H1 (cell line): ENCODE results near the gene RELA. TPM values are rescaled to one million over a fixed set of nuclear protein-coding genes. Genes with fewer than 3 reads are reported as not detected.

Source experiments
- CTCF ChIA-PET: fragments of 300-600 bp; sonication (Branson Sonifier 250); formaldehyde crosslinking; loops from one replicate; lab custom pipeline; 2021; ENCODE audit not compliant: partially characterized antibody; lab: Charles Lee
- POLR2A ChIA-PET: fragments of 300-600 bp; sonication (Branson Sonifier 250); formaldehyde crosslinking; loops from one replicate; lab custom pipeline; 2021; ENCODE audit warnings: inconsistent platforms; ENCODE audit not compliant: partially characterized antibody; lab: Charles Lee
- DNase-seq, 2 experiments: peaks; one replicate each; pipeline versions ENCODE4 v3.0.0 to v3.0.0-alpha.2; 2010 to 2022; ENCODE audit warnings: low spot score in 2 of 2, low read depth in 1 of 2, mixed read lengths in 1 of 2
- FAIRE-seq: peaks from 2 replicates; lab custom pipeline; 2011; peaks lifted over from hg19 to GRCh38; lab: Jason Lieb, UNC
- H2AFZ ChIP-seq: 2 replicates; pipeline ENCODE4 v1.8.1; 2012; ENCODE audit warnings: low read length, inconsistent platforms
- H2AK5ac ChIP-seq: 2 replicates; pipeline ENCODE4 v1.6.1; 2013; ENCODE audit warnings: low read depth, low read length
- H2BK120ac ChIP-seq: replicated peaks from 2 replicates; pipeline ENCODE3; 2013; ENCODE audit warnings: low read depth, low read length, inconsistent platforms
- H2BK12ac ChIP-seq: 2 replicates; pipeline ENCODE4 v1.6.1; 2013; ENCODE audit warnings: low read depth, low read length
- H2BK15ac ChIP-seq: 2 replicates; pipeline ENCODE4 v1.6.1; 2013; ENCODE audit warnings: low read length
- H2BK20ac ChIP-seq: 2 replicates; pipeline ENCODE4 v1.6.1; 2013; ENCODE audit warnings: low read length
- H2BK5ac ChIP-seq: 2 replicates; pipeline ENCODE4 v1.6.1; 2013; ENCODE audit warnings: low read depth, low read length
- H3K14ac ChIP-seq: 2 replicates; pipeline ENCODE4 v1.6.1; 2013; ENCODE audit warnings: inconsistent platforms; ENCODE audit not compliant: insufficient read length
- H3K18ac ChIP-seq: 2 replicates; pipeline ENCODE4 v1.6.1; 2013; ENCODE audit warnings: low read length; ENCODE audit errors: extremely low read depth
- H3K23ac ChIP-seq: 2 replicates; pipeline ENCODE4 v1.6.1; 2013; ENCODE audit warnings: inconsistent platforms; ENCODE audit not compliant: insufficient read length
- H3K23me2 ChIP-seq: 2 replicates; pipeline ENCODE4 v1.6.1; 2013; ENCODE audit warnings: low read depth, low read length
- H3K27ac ChIP-seq: 2 replicates; pipeline ENCODE4 v1.6.1; 2011; ENCODE audit warnings: low read depth, low read length, inconsistent platforms
- H3K27me3 ChIP-seq, 4 experiments: replicated peaks in 1 of 4; 1 replicate in 1 of 4; 2 replicates in 3 of 4; pipeline versions ENCODE4 v1.6.1 to v1.8.1; 2011 to 2013; ENCODE audit warnings: low read length in 3 of 4, mild to moderate bottlenecking in 3 of 4, inconsistent platforms in 2 of 4, mixed read lengths in 2 of 4, moderate library complexity in 1 of 4; ENCODE audit not compliant: control insufficient read depth in 3 of 4, insufficient read depth in 3 of 4; ENCODE audit errors: extremely low read depth in 1 of 4
- H3K36me3 ChIP-seq, 4 experiments: 2 replicates each; pipeline versions ENCODE4 v1.6.1 to v1.8.1; 2011 to 2013; ENCODE audit warnings: mild to moderate bottlenecking in 4 of 4, low read length in 3 of 4, moderate library complexity in 2 of 4, control low read depth in 1 of 4, inconsistent platforms in 1 of 4; ENCODE audit not compliant: insufficient read depth in 4 of 4, control insufficient read depth in 2 of 4
- H3K4ac ChIP-seq: replicated peaks from 2 replicates; pipeline ENCODE3; 2013; ENCODE audit warnings: low read length, low read depth, mixed read lengths, inconsistent platforms; ENCODE audit not compliant: insufficient read length
- H3K4me1 ChIP-seq, 4 experiments: replicated peaks in 1 of 4; 1 replicate in 1 of 4; 2 replicates in 3 of 4; pipeline versions ENCODE4 v1.6.1 to v1.8.1; 2011 to 2013; ENCODE audit warnings: low read length in 3 of 4, inconsistent platforms in 2 of 4, mixed read lengths in 1 of 4; ENCODE audit not compliant: insufficient read depth in 4 of 4, control insufficient read depth in 3 of 4
- H3K4me2 ChIP-seq, 2 experiments: 2 replicates each; pipeline versions ENCODE4 v1.6.1 to v1.8.1; 2011 to 2013; ENCODE audit warnings: low read depth in 2 of 2, low read length in 2 of 2, control low read depth in 1 of 2, inconsistent platforms in 1 of 2, mild to moderate bottlenecking in 1 of 2; ENCODE audit not compliant: insufficient read depth in 1 of 2
- H3K4me3 ChIP-seq, 4 experiments: fragments of 200-600, 300-600 bp in 1 of 4; sonication (generic), shearing (Covaris generic), sonication (Bioruptor Twin) in 1 of 4; 2 replicates each; pipeline versions ENCODE4 v1.5.1 to v1.8.1; 2011 to 2016; ENCODE audit warnings: low read length in 4 of 4, low read depth in 3 of 4, control low read depth in 2 of 4, inconsistent platforms in 2 of 4, mild to moderate bottlenecking in 2 of 4, mixed read lengths in 1 of 4, moderate library complexity in 1 of 4; ENCODE audit not compliant: insufficient read depth in 2 of 4; ENCODE audit errors: extremely low read depth in 1 of 4
- H3K56ac ChIP-seq: replicated peaks from 2 replicates; pipeline ENCODE3; 2013; ENCODE audit warnings: low read depth, mild to moderate bottlenecking, mixed read lengths, low read length, inconsistent platforms; ENCODE audit not compliant: insufficient read length
- H3K79me1 ChIP-seq: 2 replicates; pipeline ENCODE4 v1.6.1; 2013; ENCODE audit warnings: low read depth, low read length, control low read depth
- H3K79me2 ChIP-seq, 2 experiments: 2 replicates each; pipeline versions ENCODE4 v1.6.1 to v1.8.1; 2012 to 2013; ENCODE audit warnings: low read length in 2 of 2, mild to moderate bottlenecking in 2 of 2, inconsistent platforms in 1 of 2; ENCODE audit not compliant: insufficient read depth in 2 of 2, control insufficient read depth in 1 of 2
- H3K9ac ChIP-seq, 4 experiments: replicated peaks in 1 of 4; 1 replicate in 1 of 4; 2 replicates in 3 of 4; pipeline versions ENCODE4 v1.6.1 to v1.8.1; 2011 to 2013; ENCODE audit warnings: low read depth in 3 of 4, low read length in 3 of 4, control low read depth in 2 of 4, mild to moderate bottlenecking in 2 of 4, moderate library complexity in 2 of 4, inconsistent platforms in 1 of 4; ENCODE audit errors: extremely low read depth in 1 of 4
- H3K9me3 ChIP-seq, 2 experiments: 2 replicates each; pipeline versions ENCODE4 v1.6.1 to v1.8.1; 2012 to 2013; ENCODE audit warnings: mild to moderate bottlenecking in 2 of 2, moderate library complexity in 2 of 2, control low read depth in 1 of 2, inconsistent platforms in 1 of 2, low read depth in 1 of 2, low read length in 1 of 2, mixed read lengths in 1 of 2; ENCODE audit not compliant: insufficient read depth in 2 of 2
- H4K20me1 ChIP-seq, 2 experiments: replicated peaks in 1 of 2; 2 replicates each; pipeline versions ENCODE3 to v1.8.1; 2011 to 2013; ENCODE audit warnings: inconsistent platforms in 2 of 2, low read length in 2 of 2, mild to moderate bottlenecking in 1 of 2; ENCODE audit not compliant: insufficient read depth in 2 of 2, control insufficient read depth in 1 of 2
- H4K5ac ChIP-seq: 2 replicates; pipeline ENCODE4 v1.6.1; 2013; ENCODE audit warnings: low read length, low read depth, mixed read lengths, inconsistent platforms; ENCODE audit not compliant: insufficient read length
- H4K8ac ChIP-seq: 2 replicates; pipeline ENCODE4 v1.8.0; 2013; ENCODE audit warnings: mild to moderate bottlenecking, moderate library complexity, low read length, inconsistent platforms; ENCODE audit not compliant: insufficient read depth; ENCODE audit errors: extremely low read depth
- H4K91ac ChIP-seq: replicated peaks from 2 replicates; pipeline ENCODE3; 2013; ENCODE audit warnings: low read length, mixed read lengths, inconsistent platforms; ENCODE audit not compliant: insufficient read length
- CBX8 ChIP-seq: fragments of 300-800, 300-1000 bp; sonication (generic); IDR thresholded peaks from 2 replicates; pipeline ENCODE4 v1.7.1; 2016; ENCODE audit warnings: low read depth, low read length, borderline replicate concordance
- EP300 ChIP-seq, 2 experiments: IDR thresholded peaks; 1 replicate in 1 of 2; 2 replicates in 1 of 2; pipeline ENCODE4 v1.6.1; 2011 to 2012; ENCODE audit warnings: low read depth in 2 of 2, low read length in 2 of 2, mild to moderate bottlenecking in 2 of 2, borderline replicate concordance in 1 of 2, inconsistent platforms in 1 of 2, moderate library complexity in 1 of 2
- TCF12 ChIP-seq: IDR thresholded peaks from 2 replicates; pipeline ENCODE4 v1.6.1; 2011; ENCODE audit warnings: low read depth, mild to moderate bottlenecking, low read length
- TEAD4 ChIP-seq: IDR thresholded peaks from 2 replicates; pipeline ENCODE4 v1.6.1; 2012; ENCODE audit warnings: low read depth, low read length, inconsistent platforms, mixed read lengths
- WGBS, 2 experiments: shearing (Covaris generic) in 1 of 2; methylation state at CpG; one replicate each; pipeline versions ENCODE4 v1.1.6 to v1.1.7; 2013 to 2015; ENCODE audit warnings: low lambda C conversion rate in 2 of 2, mixed read lengths in 2 of 2, inconsistent platforms in 1 of 2, low coverage in 1 of 2, missing lambda C conversion rate in 1 of 2; ENCODE audit not compliant: insufficient replicate concordance in 2 of 2, insufficient coverage in 1 of 2, insufficient read length in 1 of 2; ENCODE audit errors: extremely low coverage in 1 of 2, missing lambda C conversion rate in 1 of 2; 5-methylcytosine and 5-hydroxymethylcytosine counted together
- polyA plus RNA-seq, 7 experiments: library from polyadenylated mRNA; depleted of rRNA in 3 of 7; stranded (reverse) in 5 of 7; unstranded in 2 of 7; fragments of >200 nt in 5 of 7; fragments of 200-250 nt in 2 of 7; gene quantifications; 1 replicate in 5 of 7; 2 replicates in 1 of 7; 4 replicates in 1 of 7; pipeline versions ENCODE4 v1.2.1 to v1.2.3, GENCODE V29; 2011 to 2013; ENCODE audit warnings: missing spikeins in 2 of 7, mixed read lengths in 2 of 7
- total RNA-seq: library from RNA; stranded (reverse); fragmentation: NEBNext Ultra II Directional; extraction: Animal tissue kit (Norgen Biotek cat#: 25700); gene quantifications from 2 replicates; pipeline ENCODE4 v1.2.1, GENCODE V29; 2021

Gene RELA
- total and polyA plus RNA-seq, 2 of the 8 experiments (the other 6 are each of a cell fraction or from before 2014, with no cell fraction given): 21.9 to 27.5 TPM

DNA sequence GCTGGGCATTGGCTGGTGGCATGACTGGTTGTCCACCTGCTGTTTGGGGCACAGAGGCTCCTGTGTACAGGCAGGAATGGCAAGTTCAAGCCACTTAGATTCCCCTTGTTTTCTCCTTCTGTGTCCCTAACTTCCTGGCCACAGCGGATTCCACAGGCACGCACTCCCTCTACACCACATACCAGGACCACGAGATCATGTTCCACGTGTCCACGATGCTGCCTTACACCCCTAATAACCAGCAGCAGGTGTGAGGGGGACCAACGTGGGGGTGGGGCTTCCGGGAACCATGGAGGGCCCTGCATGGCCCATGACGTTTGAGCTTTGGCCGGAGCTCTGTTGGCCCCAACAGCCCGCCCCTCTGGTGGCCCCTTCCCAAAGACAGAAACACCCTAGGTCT lies 17.0 kb downstream of the RELA start:
- peaks cover 0 to 21% (median 14%) of the 10 kb centered on the region in 4 experiments; a peak in 6 of 7 replicates for H3K4me1 ChIP-seq
- H2AK5ac ChIP-seq: no peak overlapping the region
- no peak overlapping the region for H2BK5ac ChIP-seq
- DNase-seq (no peak), FAIRE-seq (no peak)
- no peak overlapping the region for H3K18ac ChIP-seq
- no peak overlapping the region for H4K8ac ChIP-seq
- TF ChIP-seq CBX8: no peak
- no peak for TF ChIP-seq TEAD4
- no peak for TF ChIP-seq TCF12
- TF ChIP-seq EP300 (IDR thresholded peaks at IDR 0.05; ENCODE audit: borderline replicate concordance in 1 of 2, low read depth in 2 of 2, low read length in 2 of 2): no peak
- no peak overlapping the region for H2BK12ac ChIP-seq
- H2BK20ac ChIP-seq: no peak overlapping the region
- peaks cover 0 to 13% of the 10 kb centered on the region in 2 experiments for H4K20me1 ChIP-seq
- no peak overlapping the region for H3K4ac ChIP-seq
- H3K79me1 ChIP-seq: no peaks in the 10 kb centered on the region
- no peak overlapping the region for H4K5ac ChIP-seq
- H2BK120ac ChIP-seq: no peak overlapping the region
- H3K4me3 ChIP-seq: no peak overlapping the region
- no peak overlapping the region for H3K27ac ChIP-seq
- H3K23me2 ChIP-seq: peaks cover 11% of the 10 kb centered on the region; the same call in 1 of the 2 replicates
- H3K14ac ChIP-seq: no peak overlapping the region
- H3K36me3 ChIP-seq: peaks cover 0 to 3% (median 0%) of the 10 kb centered on the region in 4 experiments; a peak in 1 of 8 replicates
- H3K79me2 ChIP-seq: no peaks in the 10 kb centered on the region
- WGBS, 2 experiments: 85% methylated on average over 10 of the region's 10 CpGs; no CpG with 5 or more reads in 1 of the 2 experiments
- H3K27me3 ChIP-seq: peaks cover 0 to 8% (median 2%) of the 10 kb centered on the region in 4 experiments; a peak in 3 of 7 replicates
- H3K9ac ChIP-seq: no peak overlapping the region
- H2AFZ ChIP-seq: no peak overlapping the region
- no peaks in the 10 kb centered on the region for H3K9me3 ChIP-seq
- ChIA-PET CTCF (interaction anchor here (0.8 to 1.9 kb wide), 6 partner anchors 10 to 58 kb away, joined by 3 to 4 read pairs (median 3); no protein-coding TSS in a partner anchor), POLR2A (interaction anchor here (0.6 to 7.5 kb wide), 2 partner anchors 15 to 1388 kb away, joined by 3 to 58 read pairs; partner anchors contain the start of gene RELA)
- H4K91ac ChIP-seq: no peak overlapping the region
- no peak overlapping the region; a peak in 1 of 4 replicates for H3K4me2 ChIP-seq
- H3K23ac ChIP-seq: no peak overlapping the region
- no peak overlapping the region for H3K56ac ChIP-seq
- no peak overlapping the region for H2BK15ac ChIP-seq
